ENCODE data around the gene RNU1-4.
"Not testable (repeated sequence)": the region's sequence is repeated elsewhere in the genome, so short reads cannot be mapped to it uniquely, and the experiment has no call there.

- TF ChIP-seq CTCF, POLR2A (IDR thresholded peaks at IDR 0.05): not testable (repeated sequence)
Measured at GRCh38 chr1:16741230-16741629, 914 bp downstream of the RNU1-4 start.
